NT2/D1 (cell line): ENCODE results near the gene CCDC74A.

ENCODE experiments used
- YY1 ChIP-seq: IDR thresholded peaks from 2 replicates; pipeline ENCODE4 v1.6.1; 2011; ENCODE audit not compliant: insufficient read length, insufficient read depth
- ZNF274 ChIP-seq: IDR thresholded peaks from 2 replicates; pipeline ENCODE4 v1.6.1; 2011; ENCODE audit warnings: mild to moderate bottlenecking, low read depth, low read length

DNA sequence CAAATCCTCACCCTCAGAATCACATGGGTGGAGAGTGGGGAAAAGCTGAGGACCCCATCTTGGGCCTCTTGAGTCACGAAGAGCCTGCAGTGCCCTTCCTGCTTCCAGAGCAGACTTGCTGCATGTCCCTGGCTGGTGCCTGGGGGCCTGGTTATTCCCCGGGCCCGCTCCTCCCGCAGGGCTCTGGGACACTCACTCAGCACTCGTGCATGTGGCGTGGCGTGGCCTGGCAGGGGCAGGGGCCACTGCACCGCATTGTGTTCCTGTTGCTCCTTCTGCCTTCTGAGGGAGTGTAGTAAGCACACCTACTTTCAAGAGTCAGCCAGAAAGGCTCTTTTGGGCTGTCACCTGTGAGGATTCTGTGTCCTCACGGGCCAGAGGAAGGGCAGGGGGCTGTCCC is 18.1 kb upstream of the CCDC74A start:
- TF ChIP-seq ZNF274 = no peak
- no peak for TF ChIP-seq YY1
